Middle frontal gyrus (tissue), 1 donor: ENCODE data around the gene METTL9.
A peak's percentile ranks its signal among the peaks of the same experiment; 100 is the strongest.
"Not testable (repeated sequence)": the region's sequence is repeated elsewhere in the genome, so short reads cannot be mapped to it uniquely, and the experiment has no call there.

Source experiments
- DNase-seq: peaks from one replicate; pipeline ENCODE4 v3.0.0-alpha.2; 2015; ENCODE audit warnings: low spot score; ENCODE audit errors: extremely low spot score

METTL9 gene

GRCh38 chr16:21573506-21573905 is 25.9 kb upstream of the METTL9 start:
- DNase-seq: not testable (repeated sequence)

- DNase-seq: no peak
These were observed 25.0 kb upstream of the METTL9 start for GRCh38 chr16:21574372-21574771.

- not testable (repeated sequence) for DNase-seq
These were observed 23.1 kb upstream of the METTL9 start for GRCh38 chr16:21576323-21576722.

- DNase-seq: not testable (repeated sequence)
These were observed 21.9 kb upstream of the METTL9 start for GRCh38 chr16:21577487-21577886.

- not testable (repeated sequence) for DNase-seq
These were observed 21.1 kb upstream of the METTL9 start for GRCh38 chr16:21578311-21578710.

- not testable (repeated sequence) for DNase-seq
These were observed 19.2 kb upstream of the METTL9 start for GRCh38 chr16:21580131-21580530.

- DNase-seq: no peak
These were observed 18.6 kb upstream of the METTL9 start for GRCh38 chr16:21580807-21581206.

GRCh38 chr16:21584817-21585216 is 14.6 kb upstream of the METTL9 start:
- DNase-seq: peak; percentile 26

GRCh38 chr16:21588593-21588992 is 10.8 kb upstream of the METTL9 start:
- not testable (repeated sequence) for DNase-seq

GRCh38 chr16:21589551-21589950 is 9.8 kb upstream of the METTL9 start:
- no peak for DNase-seq

- DNase-seq: no peak
These were observed 9.1 kb upstream of the METTL9 start for GRCh38 chr16:21590287-21590686.

GRCh38 chr16:21590796-21591195 is 8.6 kb upstream of the METTL9 start:
- no peak for DNase-seq

- no peak for DNase-seq
These were observed 7.2 kb upstream of the METTL9 start for GRCh38 chr16:21592191-21592590.

GRCh38 chr16:21593530-21594289 is 5.7 kb upstream of the METTL9 start:
- no peak for DNase-seq

GRCh38 chr16:21597561-21598030 is 1.8 kb upstream of the METTL9 start:
- no peak for DNase-seq

GRCh38 chr16:21598206-21598605 is 1.2 kb upstream of the METTL9 start:
- no peak for DNase-seq

GRCh38 chr16:21598701-21599121 is 666 bp upstream of the METTL9 start:
- no peak for DNase-seq

GRCh38 chr16:21600031-21600773 is 825 bp downstream of the METTL9 start:
- no peak for DNase-seq

- no peak for DNase-seq
These were observed 3.4 kb downstream of the METTL9 start for GRCh38 chr16:21602785-21603184.

GRCh38 chr16:21603928-21604327 is 4.6 kb downstream of the METTL9 start:
- no peak for DNase-seq

- not testable (repeated sequence) for DNase-seq
These were observed 6.5 kb downstream of the METTL9 start for GRCh38 chr16:21605848-21606247.

GRCh38 chr16:21608639-21609328 is 9.4 kb downstream of the METTL9 start:
- no peak for DNase-seq
